Measurements from ENCODE around the gene RAB1B.

GRCh38 chr11:66220566-66220935, 47.9 kb upstream of the RAB1B start:
- no peak for TF ChIP-seq TAF1 (IDR thresholded peaks at IDR 0.05; ENCODE audit: borderline replicate concordance, insufficient read depth, low read length)
- no peak for TF ChIP-seq REST (IDR thresholded peaks at IDR 0.05; ENCODE audit: insufficient read depth in 1 of 2, low read depth in 2 of 2, low read length in 2 of 2)
- TF ChIP-seq POLR2AphosphoS5 (IDR thresholded peaks at IDR 0.05; ENCODE audit: low read depth, low read length): no peak
